ENCODE results near the gene ASCL2. TPM values are rescaled to one million over a fixed set of nuclear protein-coding genes. Genes with fewer than 3 reads are reported as not detected.
"Not testable (repeated sequence)": the region's sequence is repeated elsewhere in the genome, so short reads cannot be mapped to it uniquely, and the experiment has no call there.

Gene ASCL2
- total RNA-seq, 1 experiment from 2014 or later, result not detected

GRCh38 chr11:2298131-2298794 is 27.9 kb upstream of the ASCL2 start:
- DNase-seq (ENCODE audit: low read depth), result no peak

GRCh38 chr11:2297623-2298030 is 27.2 kb upstream of the ASCL2 start:
- no peak for DNase-seq (ENCODE audit: low read depth)

GRCh38 chr11:2296913-2297622 is 26.7 kb upstream of the ASCL2 start:
- DNase-seq (ENCODE audit: low read depth), result no peak

- DNase-seq (ENCODE audit: low read depth), result no peak
These were observed 25.9 kb upstream of the ASCL2 start for GRCh38 chr11:2295971-2296912.

GRCh38 chr11:2294926-2295290 is 24.5 kb upstream of the ASCL2 start:
- DNase-seq (ENCODE audit: low read depth), result no peak

GRCh38 chr11:2293984-2294925 is 23.9 kb upstream of the ASCL2 start:
- DNase-seq (ENCODE audit: low read depth), result no peak

- no peak for DNase-seq (ENCODE audit: low read depth)
These were observed 23.2 kb upstream of the ASCL2 start for GRCh38 chr11:2293531-2293971.

- no peak for DNase-seq (ENCODE audit: low read depth)
These were observed 20.0 kb upstream of the ASCL2 start for GRCh38 chr11:2290351-2290841.

GRCh38 chr11:2289859-2290258 is 19.5 kb upstream of the ASCL2 start:
- no peak for DNase-seq (ENCODE audit: low read depth)

GRCh38 chr11:2289350-2289749 is 19.0 kb upstream of the ASCL2 start:
- no peak for DNase-seq (ENCODE audit: low read depth)

GRCh38 chr11:2287091-2287490 is 16.7 kb upstream of the ASCL2 start:
- DNase-seq (ENCODE audit: low read depth), result no peak

GRCh38 chr11:2286350-2286749 is 16.0 kb upstream of the ASCL2 start:
- DNase-seq (ENCODE audit: low read depth), result not testable (repeated sequence)

- no peak for DNase-seq (ENCODE audit: low read depth)
These were observed 9.8 kb upstream of the ASCL2 start for GRCh38 chr11:2280208-2280607.

GRCh38 chr11:2277933-2278523 is 7.6 kb upstream of the ASCL2 start:
- DNase-seq (ENCODE audit: low read depth), result no peak

- DNase-seq (ENCODE audit: low read depth), result no peak
These were observed 6.6 kb upstream of the ASCL2 start for GRCh38 chr11:2277008-2277346.

- no peak for DNase-seq (ENCODE audit: low read depth)
These were observed 6.1 kb upstream of the ASCL2 start for GRCh38 chr11:2276280-2277007.

- no peak for DNase-seq (ENCODE audit: low read depth)
These were observed 5.2 kb upstream of the ASCL2 start for GRCh38 chr11:2275334-2276279.

- no peak for DNase-seq (ENCODE audit: low read depth)
These were observed 3.4 kb upstream of the ASCL2 start for GRCh38 chr11:2273771-2274170.

GRCh38 chr11:2273311-2273710 is 2.9 kb upstream of the ASCL2 start:
- no peak for DNase-seq (ENCODE audit: low read depth)

Measured in LHCN-M2 (cell line).